Activated naive CD4-positive, alpha-beta T cell treated with anti-CD3 and anti-CD28 coated beads, Interleukin-2, amount 10 ng/mL, durations not matched to agents 5 hours and 36 hours (primary cell): ENCODE measurements around the gene COX7A2. TPM values are rescaled to one million over a fixed set of nuclear protein-coding genes. Genes with fewer than 3 reads are reported as not detected.

Experiments used
- total RNA-seq, 2 experiments: library from RNA; stranded (reverse); gene quantifications; one replicate each; pipeline ENCODE4 v1.2.3, GENCODE V29; 2021

The COX7A2 gene
- total RNA-seq = 100 to 1,000 TPM; 352 to 393 TPM

GRCh38 chr6:75243333-75244062, at the start of gene COX7A2:
TSS of gene COX7A2 (minus strand) at chr6:75243801. CDS start at chr6:75243734, 67 bp downstream.

DNA sequence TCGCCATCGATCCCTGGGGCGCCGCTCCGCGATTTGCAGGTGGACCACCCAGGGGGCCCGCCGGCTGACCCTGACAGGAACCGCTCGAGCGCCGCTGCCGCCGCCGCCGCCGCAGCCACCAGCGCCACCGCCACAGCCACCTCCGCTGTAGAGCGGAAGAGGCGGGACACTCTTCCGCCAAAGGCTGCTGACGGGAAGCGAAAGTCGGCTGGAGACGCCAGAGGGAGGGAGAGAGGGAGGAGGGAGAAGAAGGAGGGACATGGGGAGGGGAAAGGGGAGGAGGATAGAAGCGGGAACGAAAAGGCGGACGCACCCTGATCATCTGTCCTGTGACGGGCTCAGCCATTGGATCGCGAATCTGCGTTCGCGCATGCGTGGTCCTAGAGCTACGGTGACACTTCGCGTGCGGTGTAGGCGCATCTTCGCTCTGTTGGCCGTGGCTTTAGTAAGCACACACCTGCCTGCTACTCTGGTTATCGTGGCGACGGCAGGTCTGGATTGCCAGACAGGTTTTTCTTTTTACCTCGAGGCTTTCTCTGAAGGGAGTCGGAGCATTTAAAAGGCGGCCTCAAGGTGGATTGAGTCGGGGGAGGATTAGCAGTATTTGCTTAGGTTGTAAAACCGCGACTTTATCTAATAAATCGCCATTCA, 41.2 kb upstream of the COX7A2 start, which contains the start of gene TMEM30A:
TMEM30A (minus strand) TSS at position 161 of the 651 bp plus-strand sequence; CDS start at position 7, 154 bp downstream.

GRCh38 chr6:75205776-75206575, 37.6 kb downstream of the COX7A2 start, which contains the start of gene COL12A1:
TSS of gene COL12A1 (minus strand) at chr6:75206053. CDS start at chr6:75202792, 3,261 bp downstream.

Other genes with a start within 250 kb of the COX7A2 start
- under 1 TPM in 1 of 2 experiments, not detected in 1; 0.19 TPM for gene COL12A1, start 37.7 kb downstream of the COX7A2 start, total RNA-seq
- gene TMEM30A, start 41.0 kb upstream of the COX7A2 start, total RNA-seq = 10 to 100 TPM; 61.8 to 65.2 TPM
- not detected for gene FILIP1, start 250.0 kb upstream of the COX7A2 start, total RNA-seq